IMR-90 (cell line): ENCODE measurements around the gene GREB1L. TPM values are rescaled to one million over a fixed set of nuclear protein-coding genes. Genes with fewer than 3 reads are reported as not detected.

Experiments used
- ATAC-seq: fragments of 200-7000 bp; cut with Tn5 transposase; 2 replicates; pipeline ENCODE4 v1.9.1; 2020; ENCODE audit warnings: low read depth, mild to moderate bottlenecking, moderate library complexity
- BruUV-seq: library from RNA; stranded (reverse); fragments of 400-500 nt; replicated peaks from 2 replicates; lab custom pipeline; 2021; lab: Mats Ljungman, UMichigan
- CTCF ChIA-PET: fragments of 300-600 bp; formaldehyde crosslinking; extraction: SDS; loops from one replicate; lab custom pipeline; 2021; ENCODE audit warnings: antibody characterized with exemption; lab: Yijun Ruan, JAX
- POLR2A ChIA-PET: fragments of 300-600 bp; sonication (Branson Sonifier 250); formaldehyde crosslinking; loops from one replicate; lab custom pipeline; 2022; ENCODE audit warnings: antibody characterized with exemption; ENCODE audit not compliant: unreplicated experiment; lab: Charles Lee
- DNase-seq: peaks from one replicate; pipeline ENCODE4 v3.0.0; 2013
- H2AFZ ChIP-seq: replicated peaks from 2 replicates; pipeline ENCODE3; 2013; ENCODE audit warnings: low read length, mild to moderate bottlenecking; ENCODE audit not compliant: poor library complexity
- H2AK5ac ChIP-seq: 2 replicates; pipeline ENCODE4 v1.6.1; 2013; ENCODE audit warnings: low read depth, low read length, inconsistent platforms
- H2AK9ac ChIP-seq: replicated peaks from 2 replicates; pipeline ENCODE3; 2013; ENCODE audit warnings: mild to moderate bottlenecking, low read depth, low read length, moderate library complexity; ENCODE audit not compliant: poor library complexity
- H2BK120ac ChIP-seq: 2 replicates; pipeline ENCODE4 v1.6.1; 2013; ENCODE audit warnings: low read depth, low read length, inconsistent platforms
- H2BK15ac ChIP-seq: 3 replicates; pipeline ENCODE4 v1.6.1; 2013; ENCODE audit warnings: low read depth, low read length, inconsistent platforms
- H2BK20ac ChIP-seq: 2 replicates; pipeline ENCODE4 v1.6.1; 2013; ENCODE audit warnings: low read depth, mild to moderate bottlenecking, inconsistent platforms, low read length, moderate library complexity
- H2BK5ac ChIP-seq: 2 replicates; pipeline ENCODE4 v1.6.1; 2013; ENCODE audit warnings: mild to moderate bottlenecking, low read depth, low read length, inconsistent platforms; ENCODE audit not compliant: poor library complexity, severe bottlenecking
- H3K14ac ChIP-seq: replicated peaks from 2 replicates; pipeline ENCODE4 v1.6.1; 2013; ENCODE audit warnings: low read depth, low read length, inconsistent platforms
- H3K18ac ChIP-seq: 2 replicates; pipeline ENCODE4 v1.6.1; 2013; ENCODE audit warnings: low read depth, low read length, control low read depth
- H3K23ac ChIP-seq: 2 replicates; pipeline ENCODE4 v1.6.1; 2013; ENCODE audit warnings: low read depth, low read length, inconsistent platforms
- H3K27ac ChIP-seq: 2 replicates; pipeline ENCODE4 v1.5.1; 2013; ENCODE audit warnings: mild to moderate bottlenecking, control low read depth, low read length; ENCODE audit not compliant: insufficient read depth
- H3K27me3 ChIP-seq: 2 replicates; pipeline ENCODE4 v1.6.1; 2013; ENCODE audit warnings: low read length; ENCODE audit not compliant: control insufficient read depth, insufficient read depth
- H3K36me3 ChIP-seq: 2 replicates; pipeline ENCODE4 v1.6.1; 2013; ENCODE audit warnings: low read length, mixed read lengths; ENCODE audit not compliant: control insufficient read depth, insufficient read depth
- H3K4ac ChIP-seq: 2 replicates; pipeline ENCODE4 v1.6.1; 2013; ENCODE audit warnings: low read depth, low read length, inconsistent platforms
- H3K4me1 ChIP-seq: 2 replicates; pipeline ENCODE4 v1.6.1; 2013; ENCODE audit warnings: low read length, mixed read lengths; ENCODE audit not compliant: control insufficient read depth, insufficient read depth
- H3K4me2 ChIP-seq: 2 replicates; pipeline ENCODE4 v1.6.1; 2013; ENCODE audit warnings: low read depth, mild to moderate bottlenecking, control low read depth, low read length, moderate library complexity
- H3K4me3 ChIP-seq: 2 replicates; pipeline ENCODE4 v1.5.1; 2013; ENCODE audit warnings: low read depth, mild to moderate bottlenecking, control low read depth, low read length, moderate library complexity; ENCODE audit not compliant: insufficient read depth
- H3K56ac ChIP-seq: 2 replicates; pipeline ENCODE4 v1.6.1; 2013; ENCODE audit warnings: low read length, inconsistent platforms; ENCODE audit not compliant: insufficient read depth; ENCODE audit errors: extremely low read depth
- H3K79me1 ChIP-seq, 2 experiments: 2 replicates each; pipeline ENCODE4 v1.6.1; 2013; ENCODE audit warnings: low read length in 2 of 2, inconsistent platforms in 1 of 2, low read depth in 1 of 2
- H3K9ac ChIP-seq: 2 replicates; pipeline ENCODE4 v1.6.1; 2013; ENCODE audit warnings: low read depth, low read length, control low read depth
- H3K9me1 ChIP-seq: 2 replicates; pipeline ENCODE4 v1.6.1; 2013; ENCODE audit warnings: low read length, inconsistent platforms; ENCODE audit not compliant: insufficient read depth
- H3K9me3 ChIP-seq: 2 replicates; pipeline ENCODE4 v1.6.1; 2013; ENCODE audit warnings: low read length; ENCODE audit not compliant: control insufficient read depth, insufficient read depth
- H4K20me1 ChIP-seq: 2 replicates; pipeline ENCODE4 v1.6.1; 2013; ENCODE audit warnings: low read length, inconsistent platforms; ENCODE audit not compliant: insufficient read depth
- H4K5ac ChIP-seq: 2 replicates; pipeline ENCODE4 v1.6.1; 2013; ENCODE audit warnings: mild to moderate bottlenecking, low read depth, low read length, control low read depth
- H4K8ac ChIP-seq, 2 experiments: 2 replicates each; pipeline ENCODE4 v1.6.1; 2013; ENCODE audit warnings: low read depth in 2 of 2, low read length in 2 of 2, control low read depth in 1 of 2, inconsistent platforms in 1 of 2
- H4K91ac ChIP-seq: 2 replicates; pipeline ENCODE4 v1.6.1; 2013; ENCODE audit warnings: low read depth, low read length, inconsistent platforms; ENCODE audit not compliant: insufficient read depth
- BHLHE40 ChIP-seq: fragments of 150-350 bp; IDR thresholded peaks from 2 replicates; pipeline ENCODE4 v1.6.1; 2016; ENCODE audit warnings: mild to moderate bottlenecking, low read depth, low read length
- CHD1 ChIP-seq: IDR thresholded peaks from 2 replicates; pipeline ENCODE4 v1.6.1; 2012; ENCODE audit warnings: low read depth, low read length, improper control_type of control experiment
- MAZ ChIP-seq: IDR thresholded peaks from 2 replicates; pipeline ENCODE4 v1.6.1; 2012; ENCODE audit warnings: low read depth, mild to moderate bottlenecking, low read length, improper control_type of control experiment, moderate library complexity, borderline replicate concordance
- MXI1 ChIP-seq: IDR thresholded peaks from 2 replicates; pipeline ENCODE4 v1.6.1; 2012; ENCODE audit warnings: low read depth, mild to moderate bottlenecking, low read length, moderate library complexity, borderline replicate concordance
- NFE2L2 ChIP-seq: fragments of 150-350 bp; IDR thresholded peaks from 2 replicates; pipeline ENCODE4 v1.6.1; 2016; ENCODE audit warnings: low read depth, mild to moderate bottlenecking, low read length
- POLR2A ChIP-seq: IDR thresholded peaks from 2 replicates; pipeline ENCODE4 v1.6.1; 2012; ENCODE audit warnings: mild to moderate bottlenecking, low read depth, low read length
- SMC3 ChIP-seq: fragments of 150-350 bp; IDR thresholded peaks from 2 replicates; pipeline ENCODE4 v1.6.1; 2016; ENCODE audit warnings: low read depth, mild to moderate bottlenecking, antibody characterized with exemption, low read length, moderate library complexity
- WGBS, 2 experiments: methylation state at CpG; one replicate each; pipeline versions ENCODE4 v1.1.5 to v1.1.7; 2013; ENCODE audit warnings: missing lambda C conversion rate in 2 of 2; ENCODE audit not compliant: insufficient read length in 1 of 2; ENCODE audit errors: extremely low coverage in 2 of 2; 5-methylcytosine and 5-hydroxymethylcytosine counted together
- dilution Hi-C: fragments of 300-500 bp; cut with HindIII; formaldehyde crosslinking; loops from one replicate; pipeline ENCODE4 v1.14.3; 2018; ENCODE audit warnings: low sequenced_read_pairs; ENCODE audit not compliant: unreplicated experiment
- in situ Hi-C: fragments of 300-500 bp; cut with MboI; formaldehyde crosslinking; loops from 3 replicates; pipeline ENCODE4 v1.14.3; 2019; ENCODE audit warnings: low sequenced_read_pairs, inconsistent platforms, mixed read lengths
- intact Hi-C: fragments of 100-400 bp; cut with micrococcal nuclease; formaldehyde crosslinking; loops from 2 replicates; pipeline ENCODE4 v1.10.0; 2022
- polyA plus RNA-seq, 3 experiments: library from polyadenylated mRNA; depleted of rRNA; stranded (reverse); fragments of >200 nt; gene quantifications; 2 replicates each; pipeline ENCODE4 v1.2.3, GENCODE V29; 2012; ENCODE audit warnings: low replicate concordance in 1 of 3
- total RNA-seq: library from RNA; depleted of rRNA; stranded (reverse); fragments of >200 nt; gene quantifications from 2 replicates; pipeline ENCODE4 v1.2.3, GENCODE V29; 2012
- TF ChIP-seq, protein P1 (sequence below): fragments of 150-350 bp; IDR thresholded peaks from 2 replicates; pipeline ENCODE4 v1.6.1; 2016; ENCODE audit warnings: low read depth, mild to moderate bottlenecking, low read length, moderate library complexity, borderline replicate concordance
- TF ChIP-seq, protein P2 (sequence below): conservative IDR thresholded peaks from 2 replicates; pipeline ENCODE4 v1.5.1; 2012; ENCODE audit warnings: mild to moderate bottlenecking, low read depth, low read length, improper control_type of control experiment

The GREB1L gene
- total and polyA plus RNA-seq, 2 of the 4 experiments (the other 2 are of a cell fraction) = under 0.01 to 0.02 TPM

DNA sequence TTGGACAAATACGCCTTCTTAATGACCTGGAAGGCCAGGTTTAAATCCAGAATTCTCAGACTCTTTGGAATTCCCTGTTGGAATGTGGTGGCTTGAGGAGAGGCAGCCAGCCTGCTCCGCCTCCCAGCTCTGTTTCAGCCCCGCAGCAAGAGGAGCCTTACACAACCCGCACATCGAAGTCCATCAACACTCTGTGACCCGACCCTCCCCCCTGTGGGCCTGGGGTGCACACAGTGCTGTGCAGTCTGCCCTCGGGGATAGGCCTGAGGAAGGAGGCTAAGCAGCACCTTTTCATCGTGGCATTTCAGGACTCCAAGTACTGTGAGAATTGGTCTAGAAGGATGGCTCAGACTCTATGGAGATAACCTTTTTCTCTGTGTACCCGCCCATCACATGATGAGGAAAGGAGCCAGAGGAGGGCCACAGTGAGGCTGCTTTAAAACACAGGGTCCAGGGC is 73.7 kb downstream of the GREB1L start:
- Histone ChIP-seq H3K14ac (no peak overlapping the region), H3K18ac (no peak overlapping the region), H4K91ac (no peak overlapping the region), H3K4me2 (no peak overlapping the region), H4K20me1 (no peaks in the 10 kb centered on the region), H2AFZ (no peak overlapping the region), H3K9ac (no peak overlapping the region), H3K27me3 (peaks cover 8% of the 10 kb centered on the region), H3K23ac (no peak overlapping the region), H3K9me3 (no peaks in the 10 kb centered on the region), H3K4me3 (no peak overlapping the region), H3K27ac (no peak overlapping the region), H2BK15ac (no peak overlapping the region), H4K5ac (no peak overlapping the region), H2BK120ac (no peak overlapping the region), H2AK5ac (no peak overlapping the region), H3K56ac (no peak overlapping the region), H2BK20ac (no peak overlapping the region), H3K36me3 (no peaks in the 10 kb centered on the region), H3K79me1 (no peaks in the 10 kb centered on the region), H2AK9ac (no peak overlapping the region), H3K9me1 (no peaks in the 10 kb centered on the region), H4K8ac (no peak overlapping the region), H2BK5ac (no peak overlapping the region), H3K4ac (no peak overlapping the region), H3K4me1 (no peaks in the 10 kb centered on the region)
- ATAC-seq = no peak
- intact Hi-C loops = no loop called here
- CTCF ChIA-PET = no interaction called here
- 40% methylated on average over 1 of the region's 9 CpGs; no CpG with 5 or more reads in 1 of the 2 experiments for WGBS, 2 experiments
- DNase-seq = no peak
- BruUV-seq = no TSS peak
- in situ Hi-C loops = no loop called here
- dilution Hi-C loops = no loop called here
- POLR2A ChIA-PET = no interaction called here
- TF ChIP-seq BHLHE40 (no peak), POLR2A (no peak), CHD1 (no peak), MXI1 (no peak), MAZ (no peak), NFE2L2 (no peak), SMC3 (no peak)
- TF ChIP-seq, protein P1, sequence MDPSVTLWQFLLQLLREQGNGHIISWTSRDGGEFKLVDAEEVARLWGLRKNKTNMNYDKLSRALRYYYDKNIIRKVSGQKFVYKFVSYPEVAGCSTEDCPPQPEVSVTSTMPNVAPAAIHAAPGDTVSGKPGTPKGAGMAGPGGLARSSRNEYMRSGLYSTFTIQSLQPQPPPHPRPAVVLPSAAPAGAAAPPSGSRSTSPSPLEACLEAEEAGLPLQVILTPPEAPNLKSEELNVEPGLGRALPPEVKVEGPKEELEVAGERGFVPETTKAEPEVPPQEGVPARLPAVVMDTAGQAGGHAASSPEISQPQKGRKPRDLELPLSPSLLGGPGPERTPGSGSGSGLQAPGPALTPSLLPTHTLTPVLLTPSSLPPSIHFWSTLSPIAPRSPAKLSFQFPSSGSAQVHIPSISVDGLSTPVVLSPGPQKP = no peak
- TF ChIP-seq, protein P2, sequence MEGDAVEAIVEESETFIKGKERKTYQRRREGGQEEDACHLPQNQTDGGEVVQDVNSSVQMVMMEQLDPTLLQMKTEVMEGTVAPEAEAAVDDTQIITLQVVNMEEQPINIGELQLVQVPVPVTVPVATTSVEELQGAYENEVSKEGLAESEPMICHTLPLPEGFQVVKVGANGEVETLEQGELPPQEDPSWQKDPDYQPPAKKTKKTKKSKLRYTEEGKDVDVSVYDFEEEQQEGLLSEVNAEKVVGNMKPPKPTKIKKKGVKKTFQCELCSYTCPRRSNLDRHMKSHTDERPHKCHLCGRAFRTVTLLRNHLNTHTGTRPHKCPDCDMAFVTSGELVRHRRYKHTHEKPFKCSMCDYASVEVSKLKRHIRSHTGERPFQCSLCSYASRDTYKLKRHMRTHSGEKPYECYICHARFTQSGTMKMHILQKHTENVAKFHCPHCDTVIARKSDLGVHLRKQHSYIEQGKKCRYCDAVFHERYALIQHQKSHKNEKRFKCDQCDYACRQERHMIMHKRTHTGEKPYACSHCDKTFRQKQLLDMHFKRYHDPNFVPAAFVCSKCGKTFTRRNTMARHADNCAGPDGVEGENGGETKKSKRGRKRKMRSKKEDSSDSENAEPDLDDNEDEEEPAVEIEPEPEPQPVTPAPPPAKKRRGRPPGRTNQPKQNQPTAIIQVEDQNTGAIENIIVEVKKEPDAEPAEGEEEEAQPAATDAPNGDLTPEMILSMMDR = no peak
